ENCODE results near the gene CMIP.

The CMIP gene

DNA sequence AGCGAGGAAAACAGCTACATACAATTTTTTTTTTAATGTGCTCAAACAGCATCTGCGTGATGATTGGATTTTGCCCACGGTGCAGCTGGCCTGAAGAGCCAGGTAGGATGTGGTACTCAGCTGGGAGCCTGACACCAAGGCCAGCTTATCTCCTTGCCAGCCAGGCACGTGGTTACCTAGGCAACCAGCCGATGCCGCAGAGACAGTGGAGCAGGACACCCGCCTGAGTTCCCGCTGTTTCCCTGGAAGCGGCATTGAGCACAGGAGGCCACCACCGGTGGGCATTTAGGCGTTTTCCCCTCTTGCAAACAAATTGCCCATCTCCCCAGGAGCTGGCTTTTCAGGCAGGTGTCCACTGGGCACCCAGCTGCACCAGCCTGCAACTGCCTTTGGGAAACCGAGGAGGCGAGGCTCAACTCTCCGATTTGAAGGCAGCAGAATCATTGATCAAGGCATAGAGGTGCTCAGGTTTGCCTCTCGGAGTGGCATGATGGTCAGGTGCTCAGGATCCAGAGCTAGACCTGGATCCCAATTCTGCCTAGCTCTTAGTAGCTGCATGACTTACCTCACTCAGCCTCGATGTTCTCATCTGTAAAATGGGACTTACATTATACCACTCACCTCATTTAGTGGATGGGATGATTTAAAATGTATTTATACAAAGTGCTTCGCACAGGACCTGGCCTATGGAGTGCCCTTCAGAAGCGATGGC, 196.9 kb downstream of the CMIP start:
- ChIA-PET POLR2A (no interaction called here), CTCF (interaction anchor here (1.0 kb wide), 1 partner anchor 19 kb away, joined by 3 read pairs; no protein-coding TSS in a partner anchor)

DNA sequence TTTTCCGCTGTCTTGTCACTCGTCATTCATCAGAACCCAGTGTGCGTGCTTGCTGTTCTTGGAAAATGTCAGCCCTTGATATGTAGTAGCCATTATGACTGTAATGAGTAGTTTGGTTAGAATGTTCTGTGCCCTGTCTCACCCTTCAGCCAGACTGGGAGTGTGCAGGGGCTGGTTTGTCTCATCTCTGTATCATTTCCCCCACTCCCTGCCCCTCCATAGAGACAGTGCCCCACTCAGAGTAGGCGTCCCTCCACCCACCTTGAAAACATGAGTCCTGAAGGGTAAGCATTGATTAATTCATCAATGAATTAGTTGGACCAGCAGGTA, 197.5 kb downstream of the CMIP start:
- CTCF ChIA-PET, result interaction anchor here (1.0 kb wide), 1 partner anchor 19 kb away, joined by 3 read pairs; no protein-coding TSS in a partner anchor
- POLR2A ChIA-PET, result no interaction called here
- no peak for DNase-seq (ENCODE audit: extremely low spot score)
- TF ChIP-seq TARDBP (IDR thresholded peaks at IDR 0.05) (no peak), LEF1 (IDR thresholded peaks at IDR 0.05; ENCODE audit: borderline replicate concordance) (no peak), CTBP1 (IDR thresholded peaks at IDR 0.05; ENCODE audit: borderline replicate concordance) (no peak), ELF4 (IDR thresholded peaks at IDR 0.05) (no peak)
- TF ChIP-seq, protein P1, sequence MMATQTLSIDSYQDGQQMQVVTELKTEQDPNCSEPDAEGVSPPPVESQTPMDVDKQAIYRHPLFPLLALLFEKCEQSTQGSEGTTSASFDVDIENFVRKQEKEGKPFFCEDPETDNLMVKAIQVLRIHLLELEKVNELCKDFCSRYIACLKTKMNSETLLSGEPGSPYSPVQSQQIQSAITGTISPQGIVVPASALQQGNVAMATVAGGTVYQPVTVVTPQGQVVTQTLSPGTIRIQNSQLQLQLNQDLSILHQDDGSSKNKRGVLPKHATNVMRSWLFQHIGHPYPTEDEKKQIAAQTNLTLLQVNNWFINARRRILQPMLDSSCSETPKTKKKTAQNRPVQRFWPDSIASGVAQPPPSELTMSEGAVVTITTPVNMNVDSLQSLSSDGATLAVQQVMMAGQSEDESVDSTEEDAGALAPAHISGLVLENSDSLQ (IDR thresholded peaks at IDR 0.05), result no peak

More for the DNA sequence above, 196.9 kb downstream of the CMIP start:
- DNase-seq (ENCODE audit: extremely low spot score), result no peak
- TF ChIP-seq SUZ12 (IDR thresholded peaks at IDR 0.05), result no peak
- TF ChIP-seq ZNF384 (IDR thresholded peaks at IDR 0.05), result no peak
- no peak for TF ChIP-seq ARNT (IDR thresholded peaks at IDR 0.05)
- TF ChIP-seq LEF1 (IDR thresholded peaks at IDR 0.05; ENCODE audit: borderline replicate concordance), result no peak

DNA sequence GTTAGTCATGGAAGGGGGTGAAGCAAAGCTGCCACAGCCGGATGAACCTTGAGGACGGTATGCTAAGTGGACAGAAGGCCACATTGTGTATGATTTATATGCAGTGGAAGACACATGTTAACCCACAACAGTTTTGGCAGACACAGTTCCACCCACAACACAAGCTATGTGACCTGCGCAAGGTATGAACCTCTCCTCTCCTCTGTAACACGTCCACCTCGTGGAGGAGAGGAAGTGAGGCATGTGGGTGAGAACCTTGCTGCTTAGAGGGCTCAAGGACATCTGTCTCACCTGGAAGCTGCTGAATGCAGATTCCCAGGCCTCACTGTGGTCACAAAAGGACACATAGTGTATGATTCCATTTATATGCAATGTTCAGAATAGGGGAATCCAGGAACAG, 198.3 kb downstream of the CMIP start:
- DNase-seq (ENCODE audit: extremely low spot score), result no peak
- TF ChIP-seq NFRKB (IDR thresholded peaks at IDR 0.05) (no peak), FOXK2 (IDR thresholded peaks at IDR 0.05) (no peak), HDGF (IDR thresholded peaks at IDR 0.05; ENCODE audit: borderline replicate concordance) (no peak), ELF4 (IDR thresholded peaks at IDR 0.05) (no peak), FOXM1 (IDR thresholded peaks at IDR 0.05; ENCODE audit: borderline replicate concordance) (no peak), BHLHE40 (IDR thresholded peaks at IDR 0.05; ENCODE audit: borderline replicate concordance) (no peak), CTBP1 (IDR thresholded peaks at IDR 0.05; ENCODE audit: borderline replicate concordance) (no peak), L3MBTL2 (conservative IDR thresholded peaks at IDR 0.05) (no peak), ZNF384 (IDR thresholded peaks at IDR 0.05) (no peak), ARNT (IDR thresholded peaks at IDR 0.05) (no peak), TARDBP (IDR thresholded peaks at IDR 0.05) (no peak), SUZ12 (IDR thresholded peaks at IDR 0.05) (no peak), FOXA1 (IDR thresholded peaks at IDR 0.05) (no peak), LEF1 (IDR thresholded peaks at IDR 0.05; ENCODE audit: borderline replicate concordance) (no peak)
- CTCF ChIA-PET, result no interaction called here
- POLR2A ChIA-PET, result no interaction called here

DNA sequence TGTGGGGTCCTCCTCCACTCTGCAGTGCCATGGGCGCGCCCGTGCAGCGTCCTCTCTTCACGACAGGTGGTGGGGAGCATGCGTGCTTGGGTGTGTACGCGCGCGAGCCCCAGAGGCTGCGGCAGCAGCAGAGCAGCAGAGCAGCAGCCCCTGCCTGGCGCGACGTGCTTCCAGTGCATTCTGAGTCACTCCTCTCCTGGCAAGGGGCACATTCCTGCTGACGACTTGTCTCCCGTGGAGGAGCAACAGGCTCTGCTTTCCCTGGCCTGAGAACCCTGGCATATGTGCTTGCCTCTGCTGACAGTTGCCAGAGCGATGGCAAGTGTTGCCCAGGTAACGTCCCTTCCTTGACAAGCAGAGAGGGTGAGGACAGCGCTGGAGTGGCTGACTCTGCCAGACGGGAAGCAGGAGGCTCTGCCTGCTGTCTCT, 200.7 kb downstream of the CMIP start:
- ChIA-PET CTCF (no interaction called here), POLR2A (no interaction called here)
- no peak for DNase-seq (ENCODE audit: extremely low spot score)
- no peak for TF ChIP-seq ELF4 (IDR thresholded peaks at IDR 0.05)
- no peak for TF ChIP-seq SP1 (IDR thresholded peaks at IDR 0.05)
- no peak for TF ChIP-seq L3MBTL2 (conservative IDR thresholded peaks at IDR 0.05)
- TF ChIP-seq LEF1 (IDR thresholded peaks at IDR 0.05; ENCODE audit: borderline replicate concordance), result no peak

DNA sequence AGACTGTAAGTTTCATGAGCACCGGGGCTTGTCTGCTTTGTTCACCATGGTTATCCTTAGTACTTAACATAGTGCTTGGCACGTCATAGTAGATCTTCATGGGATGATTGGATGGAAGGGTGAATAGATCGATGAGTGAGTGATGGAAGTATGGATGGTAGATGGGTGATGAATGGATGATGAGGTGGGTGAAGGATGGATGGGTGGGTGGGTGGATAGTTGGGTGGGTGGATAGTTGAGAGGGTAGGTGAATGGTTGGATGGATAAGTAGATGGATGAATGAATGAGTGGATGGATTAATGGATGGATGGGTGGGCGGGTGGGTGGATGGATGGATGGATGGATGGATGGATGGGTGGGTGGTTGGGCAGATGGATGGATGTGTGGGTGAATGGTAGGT, 201.3 kb downstream of the CMIP start:
- ChIA-PET CTCF (no interaction called here), POLR2A (no interaction called here)
- DNase-seq (ENCODE audit: extremely low spot score), result no peak
- no peak for TF ChIP-seq FOXA1 (IDR thresholded peaks at IDR 0.05)
- TF ChIP-seq CTBP1 (IDR thresholded peaks at IDR 0.05; ENCODE audit: borderline replicate concordance), result no peak

DNA sequence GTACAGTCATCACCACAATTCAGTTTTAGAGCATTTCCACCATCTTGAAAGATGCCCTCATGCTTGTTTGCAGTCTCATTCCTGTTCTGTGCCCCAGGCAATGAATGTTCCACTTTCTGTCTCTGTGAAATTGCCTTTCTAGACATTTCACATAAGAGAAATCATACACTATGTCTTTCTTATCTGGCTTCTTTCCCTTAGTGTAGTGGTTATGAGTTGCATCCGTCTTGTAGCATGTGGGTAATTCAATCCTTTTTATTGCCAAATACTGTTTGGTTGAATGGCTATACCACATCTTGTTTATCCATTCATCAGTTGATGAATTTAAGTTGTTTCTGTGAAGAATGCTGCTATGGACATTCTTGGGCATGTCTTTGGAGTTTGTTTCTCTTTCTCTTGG, 202.0 kb downstream of the CMIP start:
- CTCF ChIA-PET, result no interaction called here
- no peak for DNase-seq (ENCODE audit: extremely low spot score)
- TF ChIP-seq FOXK2 (IDR thresholded peaks at IDR 0.05) (no peak), ELF4 (IDR thresholded peaks at IDR 0.05) (no peak), BHLHE40 (IDR thresholded peaks at IDR 0.05; ENCODE audit: borderline replicate concordance) (no peak), L3MBTL2 (conservative IDR thresholded peaks at IDR 0.05) (no peak), HDGF (IDR thresholded peaks at IDR 0.05; ENCODE audit: borderline replicate concordance) (no peak), SP1 (IDR thresholded peaks at IDR 0.05) (no peak), FOXM1 (IDR thresholded peaks at IDR 0.05; ENCODE audit: borderline replicate concordance) (no peak), LEF1 (IDR thresholded peaks at IDR 0.05; ENCODE audit: borderline replicate concordance) (no peak), TARDBP (IDR thresholded peaks at IDR 0.05) (no peak), SUZ12 (IDR thresholded peaks at IDR 0.05) (no peak), ZNF384 (IDR thresholded peaks at IDR 0.05) (no peak), CTBP1 (IDR thresholded peaks at IDR 0.05; ENCODE audit: borderline replicate concordance) (no peak), NFRKB (IDR thresholded peaks at IDR 0.05) (no peak), FOXA1 (IDR thresholded peaks at IDR 0.05) (no peak), ARNT (IDR thresholded peaks at IDR 0.05) (no peak)
- TF ChIP-seq, protein P1 (IDR thresholded peaks at IDR 0.05), result no peak
- POLR2A ChIA-PET, result no interaction called here

DNA sequence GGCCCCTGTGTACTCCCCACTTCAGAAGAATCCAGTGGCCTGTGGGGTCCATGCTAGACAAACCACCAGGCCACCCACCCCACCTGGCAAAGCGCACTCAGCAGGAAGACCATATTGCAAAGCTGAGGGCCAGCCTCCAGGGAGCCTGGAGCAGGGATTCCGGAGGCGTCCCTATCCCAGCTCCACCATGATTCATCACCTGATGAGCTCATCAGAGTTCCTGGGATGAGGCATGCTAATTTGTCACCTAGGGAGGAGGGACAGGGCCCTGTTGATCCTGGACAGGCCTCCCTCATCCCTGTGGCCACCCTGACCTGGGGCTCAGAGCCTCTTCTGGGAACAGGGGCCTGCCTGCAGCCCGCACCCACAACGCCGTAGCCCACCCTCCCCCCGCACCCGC, 202.9 kb downstream of the CMIP start:
- ChIA-PET POLR2A (no interaction called here), CTCF (no interaction called here)
- no peak for TF ChIP-seq FOXK2 (IDR thresholded peaks at IDR 0.05)
- TF ChIP-seq TARDBP (IDR thresholded peaks at IDR 0.05), result no peak
- no peak for TF ChIP-seq BHLHE40 (IDR thresholded peaks at IDR 0.05; ENCODE audit: borderline replicate concordance)
- TF ChIP-seq HDGF (IDR thresholded peaks at IDR 0.05; ENCODE audit: borderline replicate concordance), result no peak
- no peak for TF ChIP-seq ARNT (IDR thresholded peaks at IDR 0.05)
- no peak for TF ChIP-seq CTBP1 (IDR thresholded peaks at IDR 0.05; ENCODE audit: borderline replicate concordance)
- TF ChIP-seq FOXA1 (IDR thresholded peaks at IDR 0.05), result no peak
- DNase-seq (ENCODE audit: extremely low spot score), result no peak
